Lower lobe of right lung (tissue), 2 donors: Measurements from ENCODE around the gene PIGN. TPM values are rescaled to one million over a fixed set of nuclear protein-coding genes. Genes with fewer than 3 reads are reported as not detected.

ENCODE experiments used
- ATAC-seq, 2 donors: fragments of 200-7000 bp; cut with Tn5 transposase; one replicate each; pipeline ENCODE4 v1.9.1; 2020 to 2022; ENCODE audit warnings: mild to moderate bottlenecking in 2 of 2, moderate library complexity in 2 of 2
- DNase-seq: peaks from one replicate; pipeline ENCODE4 v3.0.0-alpha.2; 2020
- H3K27ac ChIP-seq: fragments of 200-600 bp; one replicate; pipeline ENCODE4 v1.8.0; 2022
- H3K27me3 ChIP-seq: fragments of 200-600 bp; one replicate; pipeline ENCODE4 v1.8.0; 2022; ENCODE audit warnings: low read depth
- H3K36me3 ChIP-seq: fragments of 200-600 bp; one replicate; pipeline ENCODE4 v1.8.0; 2022; ENCODE audit warnings: mild to moderate bottlenecking
- H3K4me1 ChIP-seq: fragments of 200-600 bp; one replicate; pipeline ENCODE4 v1.8.0; 2022
- H3K4me3 ChIP-seq: fragments of 200-600 bp; one replicate; pipeline ENCODE4 v1.8.0; 2022; ENCODE audit warnings: mild to moderate bottlenecking
- H3K9me3 ChIP-seq: fragments of 200-600 bp; one replicate; pipeline ENCODE4 v1.8.0; 2022
- CTCF ChIP-seq: fragments of 200-600 bp; IDR thresholded peaks from one replicate; pipeline ENCODE4 v1.8.0; 2022; ENCODE audit warnings: antibody characterized with exemption, mild to moderate bottlenecking
- intact Hi-C: fragments of 100-400 bp; cut with DNase I; formaldehyde crosslinking; loops from one replicate; pipeline ENCODE4 v1.11.0; 2022
- total RNA-seq: library from RNA; stranded (reverse); fragmentation: NEBNext Ultra II Directional; extraction: Animal tissue kit (Norgen Biotek cat#: 25700); gene quantifications from one replicate; pipeline ENCODE4 v1.2.1, GENCODE V29; 2021
- donor health status: DM: no; HTN: yes; CAD: no; lungs with severe emphysema.

Gene PIGN
- total RNA-seq, 1 donor from 2014 or later: 25.9 TPM

- no peak overlapping the region for H3K27ac ChIP-seq
- H3K4me1 ChIP-seq: no peaks in the 10 kb centered on the region
- no peak for DNase-seq
- no peak overlapping the region for H3K4me3 ChIP-seq
- no peaks in the 10 kb centered on the region for H3K36me3 ChIP-seq
- no peaks in the 10 kb centered on the region for H3K9me3 ChIP-seq
- no peaks in the 10 kb centered on the region for H3K27me3 ChIP-seq
- no peak for TF ChIP-seq CTCF
- no peak for ATAC-seq
- intact Hi-C loops: no loop called here
Measured at GRCh38 chr18:62033756-62034155, 153.1 kb downstream of the PIGN start.

DNA sequence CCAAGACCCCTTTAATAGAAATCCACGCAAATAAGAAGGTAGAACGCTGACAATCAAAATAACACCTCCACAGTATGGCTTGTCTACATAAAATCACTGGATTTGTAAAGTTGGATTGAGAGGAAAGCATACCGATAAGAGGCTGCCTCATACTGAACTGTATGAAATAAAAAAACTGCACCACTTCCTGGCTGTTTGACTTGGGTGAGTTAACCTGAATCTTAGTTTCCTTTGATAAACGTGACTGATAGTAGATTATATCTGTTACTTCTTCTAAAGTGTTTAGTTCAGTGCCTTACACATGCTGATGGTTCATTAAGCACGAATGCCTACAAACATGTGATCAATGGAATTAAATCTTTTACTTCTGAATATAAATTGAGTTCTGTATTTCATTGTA lies 153.6 kb downstream of the PIGN start:
- intact Hi-C loops: no loop called here
- no peak for TF ChIP-seq CTCF
- ATAC-seq: no peak

DNA sequence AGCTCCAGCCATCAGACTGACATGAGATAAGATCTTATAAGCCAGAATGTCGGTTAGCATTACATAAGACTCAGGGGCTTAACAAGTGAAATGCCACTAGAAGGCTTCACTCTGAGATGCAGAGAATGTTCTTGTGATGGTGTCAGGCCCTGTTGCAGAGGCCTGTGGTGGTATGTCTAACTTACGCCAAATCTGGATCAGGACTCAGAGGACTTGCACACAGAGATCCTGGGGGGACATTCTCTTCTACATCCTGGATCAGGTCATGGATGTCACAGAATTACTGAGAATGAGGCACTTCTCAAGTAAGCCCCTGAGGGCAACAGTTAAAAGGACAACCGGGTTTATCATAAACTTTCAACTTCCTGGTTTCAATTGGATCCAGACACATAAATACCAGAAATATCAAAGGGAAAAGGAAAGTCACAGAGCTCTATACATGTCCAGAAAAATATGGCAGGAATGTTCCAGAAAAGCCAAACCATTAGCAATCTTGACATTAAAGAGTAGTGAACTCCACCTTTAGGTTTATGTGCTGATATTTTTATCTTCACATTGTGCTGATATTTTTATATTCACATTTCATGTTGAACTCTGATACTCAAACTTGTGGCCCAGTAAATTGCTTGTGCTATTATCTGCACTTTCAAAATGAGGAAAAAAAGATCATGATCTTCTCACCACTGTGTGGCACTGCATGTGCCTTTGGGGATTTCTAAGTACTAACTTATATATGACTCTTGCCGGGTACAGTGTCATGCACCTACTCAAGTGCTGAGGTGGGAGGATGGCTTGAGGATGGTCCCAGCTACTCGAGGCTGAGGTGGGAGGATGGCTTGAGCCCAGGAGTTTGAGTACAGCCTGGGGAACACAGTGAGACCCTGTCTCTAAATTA lies 156.5 kb downstream of the PIGN start:
- H3K4me3 ChIP-seq: no peak overlapping the region
- H3K36me3 ChIP-seq: no peaks in the 10 kb centered on the region
- no peak for ATAC-seq

More for the DNA sequence above, 153.6 kb downstream of the PIGN start:
- no peaks in the 10 kb centered on the region for H3K36me3 ChIP-seq
- no peaks in the 10 kb centered on the region for H3K9me3 ChIP-seq
- H3K4me1 ChIP-seq: no peaks in the 10 kb centered on the region
- H3K27me3 ChIP-seq: no peaks in the 10 kb centered on the region
- H3K4me3 ChIP-seq: no peak overlapping the region
- H3K27ac ChIP-seq: no peak overlapping the region
- DNase-seq: no peak

GRCh38 chr18:62028715-62029114 lies 158.1 kb downstream of the PIGN start:
- Histone ChIP-seq H3K9me3 (no peaks in the 10 kb centered on the region), H3K27ac (no peak overlapping the region), H3K4me1 (no peaks in the 10 kb centered on the region), H3K4me3 (no peak overlapping the region), H3K27me3 (no peaks in the 10 kb centered on the region), H3K36me3 (no peaks in the 10 kb centered on the region)
- DNase-seq: no peak
- TF ChIP-seq CTCF: no peak
- intact Hi-C loops: no loop called here
- ATAC-seq: no peak

More for the DNA sequence above, 156.5 kb downstream of the PIGN start:
- DNase-seq: no peak
- no peak overlapping the region for H3K27ac ChIP-seq
- no peaks in the 10 kb centered on the region for H3K4me1 ChIP-seq
- no peaks in the 10 kb centered on the region for H3K27me3 ChIP-seq
- no peaks in the 10 kb centered on the region for H3K9me3 ChIP-seq
- TF ChIP-seq CTCF: no peak
- intact Hi-C loops: no loop called here

DNA sequence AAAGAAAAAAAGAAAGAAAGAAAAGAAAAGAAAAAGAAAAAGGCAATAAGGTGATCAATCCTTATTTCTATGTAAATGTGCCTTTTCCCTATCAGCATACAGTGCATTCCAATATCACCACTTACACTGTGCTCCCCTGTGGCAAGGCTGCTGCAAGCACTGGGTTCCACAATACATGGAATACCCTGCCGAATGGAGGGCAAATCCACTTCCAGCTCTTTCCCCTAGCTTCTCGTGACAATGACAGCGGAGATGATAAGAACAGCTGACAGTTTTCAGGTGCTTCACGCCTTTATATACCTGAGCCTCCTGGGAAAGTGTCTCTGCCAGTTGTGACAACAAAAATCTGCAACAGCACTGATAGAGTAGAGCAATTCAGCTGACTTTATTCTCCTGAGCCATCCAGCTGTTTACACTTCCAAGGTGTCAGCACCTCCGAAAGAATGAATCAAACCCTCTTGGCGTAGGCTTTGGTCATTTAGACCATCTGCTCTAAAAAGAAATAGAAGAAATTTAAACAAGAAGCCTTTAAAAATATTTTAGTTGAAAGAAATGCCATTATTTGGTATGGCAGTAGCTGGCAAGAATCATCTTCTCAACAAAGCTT lies 158.8 kb downstream of the PIGN start:
- no peaks in the 10 kb centered on the region for H3K27me3 ChIP-seq
- no peak for ATAC-seq
- no peaks in the 10 kb centered on the region for H3K9me3 ChIP-seq
- H3K36me3 ChIP-seq: no peaks in the 10 kb centered on the region
- no peak overlapping the region for H3K27ac ChIP-seq
- intact Hi-C loops: no loop called here
- TF ChIP-seq CTCF: no peak
- DNase-seq: no peak
- H3K4me1 ChIP-seq: no peaks in the 10 kb centered on the region
- H3K4me3 ChIP-seq: no peak overlapping the region
